HepG2 (cell line): ENCODE measurements around the gene CNTNAP1. TPM values are rescaled to one million over a fixed set of nuclear protein-coding genes. Genes with fewer than 3 reads are reported as not detected.

ENCODE experiments used
- ATF5 ChIP-seq: sonication (generic); formaldehyde crosslinking; IDR thresholded peaks from 2 replicates; pipeline ENCODE4 v1.4.0; 2020; ENCODE audit warnings: mild to moderate bottlenecking, low read depth, missing genetic modification reagents
- BCL3 ChIP-seq: sonication (generic); formaldehyde crosslinking; IDR thresholded peaks from 2 replicates; pipeline ENCODE4 v1.5.1; 2020; ENCODE audit warnings: mild to moderate bottlenecking, missing genetic modification reagents, moderate library complexity
- CCAR2 ChIP-seq: fragments of 200-400 bp; formaldehyde crosslinking; optimal IDR thresholded peaks from 2 replicates; pipeline ENCODE3; 2018; ENCODE audit warnings: low read depth, mild to moderate bottlenecking, low read length, moderate library complexity
- ESRRA ChIP-seq: sonication (generic); formaldehyde crosslinking; IDR thresholded peaks from 2 replicates; pipeline ENCODE4 v1.5.1; 2020; ENCODE audit warnings: mild to moderate bottlenecking, low read depth, missing genetic modification reagents
- FOXA3 ChIP-seq: IDR thresholded peaks from 2 replicates; pipeline ENCODE4 v1.6.1; 2016; ENCODE audit warnings: missing genetic modification reagents, missing compliant biosample characterization
- FOXO1 ChIP-seq: sonication (generic); formaldehyde crosslinking; IDR thresholded peaks from 2 replicates; pipeline ENCODE4 v1.4.0; 2020; ENCODE audit warnings: missing genetic modification reagents
- FOXP4 ChIP-seq: sonication (generic); formaldehyde crosslinking; IDR thresholded peaks from 2 replicates; pipeline ENCODE4 v1.4.0; 2020; ENCODE audit warnings: missing genetic modification reagents
- HMG20B ChIP-seq: conservative IDR thresholded peaks from 2 replicates; pipeline ENCODE4 v1.6.1; 2016; ENCODE audit warnings: missing genetic modification reagents, missing compliant biosample characterization
- HNF1B ChIP-seq: sonication (generic); formaldehyde crosslinking; IDR thresholded peaks from 2 replicates; pipeline ENCODE4 v1.5.1; 2020; ENCODE audit warnings: mild to moderate bottlenecking, moderate library complexity, missing genetic modification reagents
- KLF6 ChIP-seq: IDR thresholded peaks from 2 replicates; pipeline ENCODE4 v1.8.0; 2016; ENCODE audit warnings: missing biosample characterization, missing genetic modification reagents
- MED13 ChIP-seq: sonication (generic); formaldehyde crosslinking; IDR thresholded peaks from 2 replicates; pipeline ENCODE4 v1.5.0; 2020; ENCODE audit warnings: missing genetic modification reagents
- PRDM15 ChIP-seq: sonication (generic); formaldehyde crosslinking; IDR thresholded peaks from 2 replicates; pipeline ENCODE4 v1.4.0; 2020; ENCODE audit warnings: missing genetic modification reagents
- RCOR2 ChIP-seq: IDR thresholded peaks from 2 replicates; pipeline ENCODE4 v1.6.1; 2016; ENCODE audit warnings: missing biosample characterization, missing genetic modification reagents
- SMAD3 ChIP-seq: sonication (generic); formaldehyde crosslinking; IDR thresholded peaks from 2 replicates; pipeline ENCODE4 v1.4.0; 2020; ENCODE audit warnings: missing genetic modification reagents
- SP140L ChIP-seq: sonication (generic); formaldehyde crosslinking; IDR thresholded peaks from 2 replicates; pipeline ENCODE4 v1.4.0; 2020; ENCODE audit warnings: missing genetic modification reagents, borderline replicate concordance
- ZNF333 ChIP-seq: sonication (generic); formaldehyde crosslinking; IDR thresholded peaks from 2 replicates; pipeline ENCODE4 v1.4.0; 2020; ENCODE audit warnings: mild to moderate bottlenecking, missing genetic modification reagents, borderline replicate concordance
- ZNF670 ChIP-seq: sonication (generic); formaldehyde crosslinking; IDR thresholded peaks from 2 replicates; pipeline ENCODE4 v1.8.0; 2022; ENCODE audit warnings: mild to moderate bottlenecking, missing genetic modification reagents, borderline replicate concordance
- ZNF720 ChIP-seq: sonication (generic); formaldehyde crosslinking; IDR thresholded peaks from 2 replicates; pipeline ENCODE4 v1.4.0; 2020; ENCODE audit warnings: missing genetic modification reagents
- ZNF816 ChIP-seq: sonication (generic); formaldehyde crosslinking; IDR thresholded peaks from 2 replicates; pipeline ENCODE4 v1.8.0; 2022; ENCODE audit warnings: missing genetic modification reagents, mild to moderate bottlenecking, borderline replicate concordance
- polyA plus RNA-seq, 8 experiments: library from polyadenylated mRNA; depleted of rRNA in 3 of 8; stranded (reverse) in 7 of 8; unstranded in 1 of 8; fragments of >200 nt; fragmentation: Illumina TruSeq in 4 of 8; extraction: Trizol in 4 of 8; gene quantifications; 2 replicates each; pipeline versions ENCODE4 v1.2.1 to v1.2.3, GENCODE V29; 2011 to 2016; ENCODE audit warnings: low read depth in 4 of 8, missing spikeins in 1 of 8, mixed read lengths in 1 of 8; ENCODE audit not compliant: insufficient read depth in 1 of 8
- total RNA-seq, 5 experiments: library from RNA; depleted of rRNA; stranded (reverse); fragments of >200 nt; fragmentation: Illumina TruSeq; extraction: Trizol; gene quantifications; 2 replicates each; pipeline ENCODE4 v1.2.3, GENCODE V29; 2016; ENCODE audit warnings: low read depth in 1 of 5

CNTNAP1 gene
- total and polyA plus RNA-seq, 2 of the 13 experiments (the other 11 are each of a cell fraction or from before 2014, with no cell fraction given), result 4.5 to 7.7 TPM

- TF ChIP-seq FOXP4 (CRISPR knock-in tag) (peak; percentile 10; the same call in 1 of the 2 replicates), HMG20B (CRISPR knock-in tag) (0 out of 2 replicates have a peak, but pooled peaks have one; percentile 7), HNF1B (0 out of 2 replicates have a peak, but pooled peaks have one; percentile 63), ZNF720 (CRISPR knock-in tag) (no peak), SMAD3 (no peak), MED13 (CRISPR knock-in tag) (0 out of 2 replicates have a peak, but pooled peaks have one; percentile 42), PRDM15 (CRISPR knock-in tag) (no peak), FOXO1 (CRISPR knock-in tag) (no peak), ZNF333 (CRISPR knock-in tag) (peak; percentile 83; the same call in 1 of the 2 replicates), ATF5 (CRISPR knock-in tag) (0 out of 2 replicates have a peak, but pooled peaks have one; percentile 56), SP140L (CRISPR knock-in tag) (no peak; the same call in 1 of the 2 replicates), ESRRA (CRISPR knock-in tag) (0 out of 2 replicates have a peak, but pooled peaks have one; percentile 15), FOXA3 (CRISPR knock-in tag) (no peak), BCL3 (CRISPR knock-in tag) (peak; percentile 68), KLF6 (no peak; the same call in 1 of the 2 replicates), ZNF816 (no peak), ZNF670 (CRISPR knock-in tag) (no peak), RCOR2 (CRISPR knock-in tag) (no peak), CCAR2 (no peak)
These were observed 5.8 kb upstream of the CNTNAP1 start, which contains the start of gene PLEKHH3 (continued) for GRCh38 chr17:42676424-42677011.
